Brain microvascular endothelial cell (primary cell): ENCODE results near the gene NPR3.
A peak's percentile ranks its signal among the peaks of the same experiment; 100 is the strongest.

Source experiments
- DNase-seq: peaks from one replicate; pipeline ENCODE4 v3.0.0-alpha.2; 2020
- H3K27ac ChIP-seq: fragments of 250-450 bp; sonication (Bioruptor Pico); 2 replicates; pipeline ENCODE4 v1.5.1; 2020; ENCODE audit warnings: mild to moderate bottlenecking, moderate library complexity
- H3K27me3 ChIP-seq: fragments of 250-450 bp; sonication (Bioruptor Pico); replicated peaks from 2 replicates; pipeline ENCODE4 v1.5.1; 2020; ENCODE audit warnings: mild to moderate bottlenecking
- H3K36me3 ChIP-seq: fragments of 250-450 bp; sonication (Bioruptor Pico); replicated peaks from 2 replicates; pipeline ENCODE4 v1.5.1; 2020; ENCODE audit warnings: mild to moderate bottlenecking
- H3K4me3 ChIP-seq: 2 replicates; pipeline ENCODE4 v1.5.1; 2011; ENCODE audit warnings: low read depth, mild to moderate bottlenecking, control low read depth, low read length, moderate library complexity
- CTCF ChIP-seq: IDR thresholded peaks from 2 replicates; pipeline ENCODE4 v1.5.1; 2011; ENCODE audit warnings: low read depth, mild to moderate bottlenecking, moderate library complexity, low read length, control low read depth, inconsistent platforms; ENCODE audit errors: missing control alignments
- in situ Hi-C: cut with HindIII; loops from 2 replicates; pipeline ENCODE4 v1.10.0; 2017; ENCODE audit warnings: low sequenced_read_pairs, low pct_ligation_motif_present

Gene NPR3

GRCh38 chr5:32805971-32806638 lies 95.0 kb downstream of the NPR3 start:
- peak overlapping the region; percentile 85 for H3K27ac ChIP-seq

GRCh38 chr5:32808783-32809182 lies 97.7 kb downstream of the NPR3 start:
- no peak for TF ChIP-seq CTCF
- no peak for DNase-seq
- no peaks in the 10 kb centered on the region for H3K27me3 ChIP-seq
- H3K27ac ChIP-seq = no peak overlapping the region
- in situ Hi-C loops = no loop called here
- no peak overlapping the region for H3K4me3 ChIP-seq
- H3K36me3 ChIP-seq = no peaks in the 10 kb centered on the region

More at GRCh38 chr5:32805971-32806638, 95.0 kb downstream of the NPR3 start:
- TF ChIP-seq CTCF = no peak
- in situ Hi-C loops = no loop called here
- peak; percentile 87 for DNase-seq
- Histone ChIP-seq H3K27me3 (no peaks in the 10 kb centered on the region), H3K36me3 (no peaks in the 10 kb centered on the region), H3K4me3 (no peak overlapping the region)

GRCh38 chr5:32810804-32811203 lies 99.7 kb downstream of the NPR3 start:
- Histone ChIP-seq H3K36me3 (no peaks in the 10 kb centered on the region), H3K27ac (no peak overlapping the region), H3K27me3 (no peaks in the 10 kb centered on the region), H3K4me3 (no peak overlapping the region)
- in situ Hi-C loops = no loop called here
- TF ChIP-seq CTCF = no peak
- DNase-seq = peak; percentile 73

GRCh38 chr5:32812399-32812798 lies 101.3 kb downstream of the NPR3 start:
- no peaks in the 10 kb centered on the region for H3K27me3 ChIP-seq
- DNase-seq = no peak
- in situ Hi-C loops = no loop called here

GRCh38 chr5:32814141-32814540 lies 103.0 kb downstream of the NPR3 start:
- H3K4me3 ChIP-seq = no peak overlapping the region
- in situ Hi-C loops = no loop called here
- TF ChIP-seq CTCF = no peak
- DNase-seq = no peak
- H3K27ac ChIP-seq = no peak overlapping the region
- H3K36me3 ChIP-seq = no peaks in the 10 kb centered on the region
- H3K27me3 ChIP-seq = no peaks in the 10 kb centered on the region

More at GRCh38 chr5:32812399-32812798, 101.3 kb downstream of the NPR3 start:
- H3K36me3 ChIP-seq = no peaks in the 10 kb centered on the region
- H3K4me3 ChIP-seq = no peak overlapping the region
- no peak overlapping the region for H3K27ac ChIP-seq
- no peak for TF ChIP-seq CTCF

- Histone ChIP-seq H3K36me3 (no peaks in the 10 kb centered on the region), H3K27ac (no peak overlapping the region), H3K27me3 (no peaks in the 10 kb centered on the region), H3K4me3 (no peak overlapping the region)
- DNase-seq = peak; percentile 79
- no peak for TF ChIP-seq CTCF
- in situ Hi-C loops = no loop called here
These were observed 103.5 kb downstream of the NPR3 start for GRCh38 chr5:32814620-32815019.
